HepG2 (cell line): ENCODE measurements around the gene CTDSP2. TPM values are rescaled to one million over a fixed set of nuclear protein-coding genes. Genes with fewer than 3 reads are reported as not detected.
A peak's percentile ranks its signal among the peaks of the same experiment; 100 is the strongest.

Source experiments
- EHMT2 ChIP-seq: fragments of 200-600 bp; sonication (generic); IDR thresholded peaks from 2 replicates; pipeline ENCODE4 v1.7.0; 2017; ENCODE audit warnings: antibody characterized with exemption, low read depth, low read length, borderline replicate concordance
- HMGA1 ChIP-seq: sonication (generic); formaldehyde crosslinking; conservative IDR thresholded peaks from 2 replicates; pipeline ENCODE4 v1.4.0; 2020; ENCODE audit warnings: missing genetic modification reagents
- KLF9 ChIP-seq: IDR thresholded peaks from 2 replicates; pipeline ENCODE4 v1.6.1; 2016; ENCODE audit warnings: low read depth
- NFRKB ChIP-seq: fragments of 450-650 bp; IDR thresholded peaks from 2 replicates; pipeline ENCODE4 v1.6.1; 2017
- NONO ChIP-seq, 2 experiments: fragments of 450-650 bp in 1 of 2; sonication (generic) in 1 of 2; formaldehyde crosslinking in 1 of 2; IDR thresholded peaks in 1 of 2; conservative IDR thresholded peaks in 1 of 2; 2 replicates each; pipeline versions ENCODE4 v1.6.1 to v1.8.0; 2017 to 2022; ENCODE audit warnings: mild to moderate bottlenecking in 1 of 2, missing genetic modification reagents in 1 of 2, moderate library complexity in 1 of 2
- RFXAP ChIP-seq: sonication (generic); formaldehyde crosslinking; IDR thresholded peaks from 2 replicates; pipeline ENCODE4 v1.4.0; 2020; ENCODE audit warnings: missing genetic modification reagents, borderline replicate concordance
- RNF2 ChIP-seq: fragments of 450-650 bp; conservative IDR thresholded peaks from 2 replicates; pipeline ENCODE4 v1.6.1; 2016; ENCODE audit warnings: low read depth
- SETDB1 ChIP-seq: sonication (generic); formaldehyde crosslinking; IDR thresholded peaks from 2 replicates; pipeline ENCODE4 v1.5.1; 2020; ENCODE audit warnings: missing genetic modification reagents, mild to moderate bottlenecking, borderline replicate concordance
- SP4 ChIP-seq: sonication (generic); formaldehyde crosslinking; IDR thresholded peaks from 2 replicates; pipeline ENCODE4 v1.8.1; 2023; ENCODE audit warnings: mild to moderate bottlenecking, missing genetic modification reagents
- SPEN ChIP-seq: sonication (generic); formaldehyde crosslinking; IDR thresholded peaks from 2 replicates; pipeline ENCODE4 v1.5.1; 2020; ENCODE audit warnings: low read depth, mild to moderate bottlenecking, missing genetic modification reagents
- TCF7 ChIP-seq: sonication (generic); IDR thresholded peaks from 2 replicates; pipeline ENCODE4 v1.6.1; 2016; ENCODE audit warnings: antibody characterized with exemption, low read depth
- ZMAT3 ChIP-seq: sonication (generic); formaldehyde crosslinking; conservative IDR thresholded peaks from 2 replicates; pipeline ENCODE4 v1.7.0; 2021; ENCODE audit warnings: missing genetic modification reagents
- ZNF264 ChIP-seq: sonication (generic); formaldehyde crosslinking; IDR thresholded peaks from 2 replicates; pipeline ENCODE4 v1.4.0; 2020; ENCODE audit warnings: missing genetic modification reagents
- ZNF441 ChIP-seq: sonication (generic); formaldehyde crosslinking; IDR thresholded peaks from 2 replicates; pipeline ENCODE4 v1.7.0; 2021; ENCODE audit warnings: missing genetic modification reagents, borderline replicate concordance
- ZNF607 ChIP-seq: sonication (generic); formaldehyde crosslinking; IDR thresholded peaks from 2 replicates; pipeline ENCODE4 v1.5.1; 2020; ENCODE audit warnings: missing genetic modification reagents, mild to moderate bottlenecking, borderline replicate concordance
- ZNF780A ChIP-seq: sonication (generic); formaldehyde crosslinking; IDR thresholded peaks from 2 replicates; pipeline ENCODE4 v1.8.0; 2022; ENCODE audit warnings: mild to moderate bottlenecking, missing genetic modification reagents, moderate library complexity
- ZNF879 ChIP-seq: sonication (generic); formaldehyde crosslinking; IDR thresholded peaks from 2 replicates; pipeline ENCODE4 v1.8.1; 2023; ENCODE audit warnings: missing genetic modification reagents
- polyA plus RNA-seq, 8 experiments: library from polyadenylated mRNA; depleted of rRNA in 3 of 8; stranded (reverse) in 7 of 8; unstranded in 1 of 8; fragments of >200 nt; fragmentation: Illumina TruSeq in 4 of 8; extraction: Trizol in 4 of 8; gene quantifications; 2 replicates each; pipeline versions ENCODE4 v1.2.1 to v1.2.3, GENCODE V29; 2011 to 2016; ENCODE audit warnings: low read depth in 4 of 8, missing spikeins in 1 of 8, mixed read lengths in 1 of 8; ENCODE audit not compliant: insufficient read depth in 1 of 8
- total RNA-seq, 5 experiments: library from RNA; depleted of rRNA; stranded (reverse); fragments of >200 nt; fragmentation: Illumina TruSeq; extraction: Trizol; gene quantifications; 2 replicates each; pipeline ENCODE4 v1.2.3, GENCODE V29; 2016; ENCODE audit warnings: low read depth in 1 of 5
- TF ChIP-seq, protein P1 (sequence below): sonication (generic); formaldehyde crosslinking; IDR thresholded peaks from 2 replicates; pipeline ENCODE4 v1.4.0; 2020; ENCODE audit warnings: missing genetic modification reagents, borderline replicate concordance
- TF ChIP-seq, protein P2 (sequence below): sonication (generic); formaldehyde crosslinking; IDR thresholded peaks from 2 replicates; pipeline ENCODE4 v1.9.0; 2022; ENCODE audit warnings: missing genetic modification reagents, mild to moderate bottlenecking, borderline replicate concordance
- TF ChIP-seq, protein P3 (sequence below): sonication (generic); formaldehyde crosslinking; IDR thresholded peaks from 2 replicates; pipeline ENCODE4 v1.4.0; 2020; ENCODE audit warnings: low read depth, missing genetic modification reagents

CTDSP2 gene
- total and polyA plus RNA-seq, 2 of the 13 experiments (the other 11 are each of a cell fraction or from before 2014, with no cell fraction given) = 38.1 to 82.5 TPM

DNA sequence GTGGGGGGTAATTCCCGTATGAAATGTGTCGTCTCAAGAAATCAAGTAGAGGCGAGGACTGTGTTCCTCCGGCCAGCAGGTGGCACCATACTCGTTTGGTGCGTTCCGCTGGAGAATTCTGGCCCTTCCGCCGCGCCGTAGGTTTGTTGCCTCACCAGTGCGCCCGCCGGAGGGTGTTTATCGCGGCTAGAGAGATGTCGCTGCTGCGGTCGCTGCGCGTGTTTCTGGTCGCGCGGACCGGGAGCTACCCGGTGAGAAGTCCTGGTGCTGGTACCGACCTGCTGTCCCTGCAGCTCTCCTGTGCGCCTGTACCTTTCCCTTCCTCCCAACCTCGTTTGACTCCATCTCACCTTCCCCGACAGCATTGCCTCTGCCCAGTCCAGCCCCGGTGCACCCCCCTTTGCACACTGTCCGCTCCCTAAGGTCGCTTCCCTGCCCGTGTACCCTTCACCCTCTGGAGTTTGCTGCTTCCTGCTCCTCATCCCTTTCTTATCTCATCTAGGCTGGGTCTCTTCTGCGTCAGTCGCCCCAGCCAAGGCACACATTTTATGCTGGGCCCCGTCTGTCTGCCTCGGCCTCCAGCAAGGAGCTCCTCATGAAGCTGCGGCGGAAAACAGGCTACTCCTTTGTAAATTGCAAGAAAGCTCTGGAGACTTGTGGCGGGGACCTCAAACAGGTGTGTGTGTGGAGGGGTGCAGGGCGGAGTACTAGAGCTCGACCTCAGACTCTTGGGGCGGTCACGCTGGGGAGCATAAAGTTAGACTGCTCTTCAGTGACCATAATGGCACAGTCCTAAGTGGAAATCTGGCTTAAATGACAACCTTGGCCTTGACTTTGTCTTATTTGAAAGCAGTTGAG is 63.7 kb downstream of the CTDSP2 start, which contains the start of gene TSFM (continued):
- TF ChIP-seq, protein P1, sequence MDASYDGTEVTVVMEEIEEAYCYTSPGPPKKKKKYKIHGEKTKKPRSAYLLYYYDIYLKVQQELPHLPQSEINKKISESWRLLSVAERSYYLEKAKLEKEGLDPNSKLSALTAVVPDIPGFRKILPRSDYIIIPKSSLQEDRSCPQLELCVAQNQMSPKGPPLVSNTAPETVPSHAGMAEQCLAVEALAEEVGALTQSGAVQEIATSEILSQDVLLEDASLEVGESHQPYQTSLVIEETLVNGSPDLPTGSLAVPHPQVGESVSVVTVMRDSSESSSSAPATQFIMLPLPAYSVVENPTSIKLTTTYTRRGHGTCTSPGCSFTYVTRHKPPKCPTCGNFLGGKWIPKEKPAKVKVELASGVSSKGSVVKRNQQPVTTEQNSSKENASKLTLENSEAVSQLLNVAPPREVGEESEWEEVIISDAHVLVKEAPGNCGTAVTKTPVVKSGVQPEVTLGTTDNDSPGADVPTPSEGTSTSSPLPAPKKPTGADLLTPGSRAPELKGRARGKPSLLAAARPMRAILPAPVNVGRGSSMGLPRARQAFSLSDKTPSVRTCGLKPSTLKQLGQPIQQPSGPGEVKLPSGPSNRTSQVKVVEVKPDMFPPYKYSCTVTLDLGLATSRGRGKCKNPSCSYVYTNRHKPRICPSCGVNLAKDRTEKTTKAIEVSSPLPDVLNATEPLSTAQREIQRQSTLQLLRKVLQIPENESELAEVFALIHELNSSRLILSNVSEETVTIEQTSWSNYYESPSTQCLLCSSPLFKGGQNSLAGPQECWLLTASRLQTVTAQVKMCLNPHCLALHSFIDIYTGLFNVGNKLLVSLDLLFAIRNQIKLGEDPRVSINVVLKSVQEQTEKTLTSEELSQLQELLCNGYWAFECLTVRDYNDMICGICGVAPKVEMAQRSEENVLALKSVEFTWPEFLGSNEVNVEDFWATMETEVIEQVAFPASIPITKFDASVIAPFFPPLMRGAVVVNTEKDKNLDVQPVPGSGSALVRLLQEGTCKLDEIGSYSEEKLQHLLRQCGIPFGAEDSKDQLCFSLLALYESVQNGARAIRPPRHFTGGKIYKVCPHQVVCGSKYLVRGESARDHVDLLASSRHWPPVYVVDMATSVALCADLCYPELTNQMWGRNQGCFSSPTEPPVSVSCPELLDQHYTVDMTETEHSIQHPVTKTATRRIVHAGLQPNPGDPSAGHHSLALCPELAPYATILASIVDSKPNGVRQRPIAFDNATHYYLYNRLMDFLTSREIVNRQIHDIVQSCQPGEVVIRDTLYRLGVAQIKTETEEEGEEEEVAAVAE (CRISPR knock-in tag) = peak; percentile 66; the same call in 1 of the 2 replicates
- TF ChIP-seq TCF7 (no peak), ZNF780A (CRISPR knock-in tag) (peak; percentile 61; the same call in 1 of the 2 replicates), EHMT2 (no peak), KLF9 (peak; percentile 65; the same call in 1 of the 2 replicates), NFRKB (no peak), SETDB1 (no peak), ZNF264 (CRISPR knock-in tag) (no peak; the same call in none of the 2 replicates), HMGA1 (CRISPR knock-in tag) (no peak), ZMAT3 (CRISPR knock-in tag) (peak; percentile 51; the same call in 1 of the 2 replicates), ZNF441 (CRISPR knock-in tag) (no peak), RFXAP (peak; percentile 86), NONO (IDR thresholded peaks at IDR 0.05) (no peak), NONO (CRISPR knock-in tag; conservative IDR thresholded peaks at IDR 0.05) (peak; percentile 88), SP4 (CRISPR knock-in tag) (no peak), RNF2 (no peak), ZNF879 (no peak), SPEN (peak; percentile 98), ZNF607 (CRISPR knock-in tag) (peak; percentile 85)
- TF ChIP-seq, protein P2, sequence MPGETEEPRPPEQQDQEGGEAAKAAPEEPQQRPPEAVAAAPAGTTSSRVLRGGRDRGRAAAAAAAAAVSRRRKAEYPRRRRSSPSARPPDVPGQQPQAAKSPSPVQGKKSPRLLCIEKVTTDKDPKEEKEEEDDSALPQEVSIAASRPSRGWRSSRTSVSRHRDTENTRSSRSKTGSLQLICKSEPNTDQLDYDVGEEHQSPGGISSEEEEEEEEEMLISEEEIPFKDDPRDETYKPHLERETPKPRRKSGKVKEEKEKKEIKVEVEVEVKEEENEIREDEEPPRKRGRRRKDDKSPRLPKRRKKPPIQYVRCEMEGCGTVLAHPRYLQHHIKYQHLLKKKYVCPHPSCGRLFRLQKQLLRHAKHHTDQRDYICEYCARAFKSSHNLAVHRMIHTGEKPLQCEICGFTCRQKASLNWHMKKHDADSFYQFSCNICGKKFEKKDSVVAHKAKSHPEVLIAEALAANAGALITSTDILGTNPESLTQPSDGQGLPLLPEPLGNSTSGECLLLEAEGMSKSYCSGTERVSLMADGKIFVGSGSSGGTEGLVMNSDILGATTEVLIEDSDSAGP (CRISPR knock-in tag) = peak; percentile 98
- TF ChIP-seq, protein P3, sequence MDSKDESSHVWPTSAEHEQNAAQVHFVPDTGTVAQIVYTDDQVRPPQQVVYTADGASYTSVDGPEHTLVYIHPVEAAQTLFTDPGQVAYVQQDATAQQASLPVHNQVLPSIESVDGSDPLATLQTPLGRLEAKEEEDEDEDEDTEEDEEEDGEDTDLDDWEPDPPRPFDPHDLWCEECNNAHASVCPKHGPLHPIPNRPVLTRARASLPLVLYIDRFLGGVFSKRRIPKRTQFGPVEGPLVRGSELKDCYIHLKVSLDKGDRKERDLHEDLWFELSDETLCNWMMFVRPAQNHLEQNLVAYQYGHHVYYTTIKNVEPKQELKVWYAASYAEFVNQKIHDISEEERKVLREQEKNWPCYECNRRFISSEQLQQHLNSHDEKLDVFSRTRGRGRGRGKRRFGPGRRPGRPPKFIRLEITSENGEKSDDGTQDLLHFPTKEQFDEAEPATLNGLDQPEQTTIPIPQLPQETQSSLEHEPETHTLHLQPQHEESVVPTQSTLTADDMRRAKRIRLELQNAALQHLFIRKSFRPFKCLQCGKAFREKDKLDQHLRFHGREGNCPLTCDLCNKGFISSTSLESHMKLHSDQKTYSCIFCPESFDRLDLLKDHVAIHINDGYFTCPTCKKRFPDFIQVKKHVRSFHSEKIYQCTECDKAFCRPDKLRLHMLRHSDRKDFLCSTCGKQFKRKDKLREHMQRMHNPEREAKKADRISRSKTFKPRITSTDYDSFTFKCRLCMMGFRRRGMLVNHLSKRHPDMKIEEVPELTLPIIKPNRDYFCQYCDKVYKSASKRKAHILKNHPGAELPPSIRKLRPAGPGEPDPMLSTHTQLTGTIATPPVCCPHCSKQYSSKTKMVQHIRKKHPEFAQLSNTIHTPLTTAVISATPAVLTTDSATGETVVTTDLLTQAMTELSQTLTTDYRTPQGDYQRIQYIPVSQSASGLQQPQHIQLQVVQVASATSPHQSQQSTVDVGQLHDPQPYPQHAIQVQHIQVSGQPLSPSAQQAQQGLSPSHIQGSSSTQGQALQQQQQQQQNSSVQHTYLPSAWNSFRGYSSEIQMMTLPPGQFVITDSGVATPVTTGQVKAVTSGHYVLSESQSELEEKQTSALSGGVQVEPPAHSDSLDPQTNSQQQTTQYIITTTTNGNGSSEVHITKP = peak; percentile 54; the same call in 1 of the 2 replicates
